ENCODE measurements around the gene LIN7A.

DNA sequence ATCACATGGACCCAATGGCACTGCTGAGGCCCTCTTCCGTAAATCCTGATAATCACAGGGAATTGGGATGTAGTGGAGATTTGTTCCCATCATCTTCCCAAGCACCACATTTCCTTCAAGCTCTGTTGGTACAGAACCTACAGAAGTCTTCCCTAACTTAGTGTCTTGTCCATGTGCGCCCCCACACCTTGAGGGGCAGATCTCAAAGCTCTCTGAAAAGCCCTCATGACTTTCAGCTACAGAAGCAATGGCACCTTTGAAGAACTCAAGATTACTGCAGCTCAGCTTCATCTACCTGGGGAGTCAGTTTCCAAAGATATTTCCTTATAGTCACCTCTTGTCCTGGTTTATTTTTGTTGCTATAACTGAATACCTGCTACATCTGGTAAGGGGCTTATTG is 166.8 kb downstream of the LIN7A start:
- TF ChIP-seq, protein P1, sequence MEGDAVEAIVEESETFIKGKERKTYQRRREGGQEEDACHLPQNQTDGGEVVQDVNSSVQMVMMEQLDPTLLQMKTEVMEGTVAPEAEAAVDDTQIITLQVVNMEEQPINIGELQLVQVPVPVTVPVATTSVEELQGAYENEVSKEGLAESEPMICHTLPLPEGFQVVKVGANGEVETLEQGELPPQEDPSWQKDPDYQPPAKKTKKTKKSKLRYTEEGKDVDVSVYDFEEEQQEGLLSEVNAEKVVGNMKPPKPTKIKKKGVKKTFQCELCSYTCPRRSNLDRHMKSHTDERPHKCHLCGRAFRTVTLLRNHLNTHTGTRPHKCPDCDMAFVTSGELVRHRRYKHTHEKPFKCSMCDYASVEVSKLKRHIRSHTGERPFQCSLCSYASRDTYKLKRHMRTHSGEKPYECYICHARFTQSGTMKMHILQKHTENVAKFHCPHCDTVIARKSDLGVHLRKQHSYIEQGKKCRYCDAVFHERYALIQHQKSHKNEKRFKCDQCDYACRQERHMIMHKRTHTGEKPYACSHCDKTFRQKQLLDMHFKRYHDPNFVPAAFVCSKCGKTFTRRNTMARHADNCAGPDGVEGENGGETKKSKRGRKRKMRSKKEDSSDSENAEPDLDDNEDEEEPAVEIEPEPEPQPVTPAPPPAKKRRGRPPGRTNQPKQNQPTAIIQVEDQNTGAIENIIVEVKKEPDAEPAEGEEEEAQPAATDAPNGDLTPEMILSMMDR (IDR thresholded peaks at IDR 0.05; ENCODE audit: low read depth, low read length, poor library complexity, severe bottlenecking), result no peak
- no peak for TF ChIP-seq EZH2phosphoT487 (IDR thresholded peaks at IDR 0.05; ENCODE audit: borderline replicate concordance, low read length)

All from DOHH2 (cell line).